CD14-positive monocyte (primary cell): Measurements from ENCODE around the gene RNF130. TPM values are rescaled to one million over a fixed set of nuclear protein-coding genes. Genes with fewer than 3 reads are reported as not detected.

ENCODE experiments used
- DNase-seq, 3 donors: peaks; one replicate each; pipeline ENCODE4 v3.0.0-alpha.2; 2011 to 2022
- H2AFZ ChIP-seq: 2 replicates; pipeline ENCODE4 v1.6.0; 2012; ENCODE audit warnings: mild to moderate bottlenecking, low read depth, low read length, inconsistent platforms; ENCODE audit not compliant: insufficient read depth, poor library complexity, severe bottlenecking
- H3K27ac ChIP-seq, 2 donors: 1 replicate in 1 of 2; 2 replicates in 1 of 2; pipeline ENCODE4 v1.5.1; 2012 to 2013; ENCODE audit warnings: low read length in 2 of 2, control low read depth in 1 of 2, inconsistent platforms in 1 of 2, low read depth in 1 of 2, mild to moderate bottlenecking in 1 of 2
- H3K27me3 ChIP-seq, 2 donors: one replicate each; pipeline versions ENCODE4 v1.6.0 to v1.6.1; 2011 to 2013; ENCODE audit warnings: low read length in 2 of 2; ENCODE audit not compliant: control insufficient read depth in 2 of 2, insufficient read depth in 2 of 2
- H3K36me3 ChIP-seq, 2 donors: replicated peaks in 1 of 2; 1 replicate in 1 of 2; 2 replicates in 1 of 2; pipeline versions ENCODE4 v1.5.1 to v1.6.1; 2012 to 2013; ENCODE audit warnings: low read length in 2 of 2, control low read depth in 1 of 2, inconsistent platforms in 1 of 2, mild to moderate bottlenecking in 1 of 2; ENCODE audit not compliant: insufficient read depth in 2 of 2, control insufficient read depth in 1 of 2
- H3K4me1 ChIP-seq, 2 donors: 1 replicate in 1 of 2; 2 replicates in 1 of 2; pipeline versions ENCODE4 v1.5.1 to v1.6.1; 2012 to 2013; ENCODE audit warnings: low read length in 2 of 2, control low read depth in 1 of 2, inconsistent platforms in 1 of 2, mild to moderate bottlenecking in 1 of 2, moderate library complexity in 1 of 2; ENCODE audit not compliant: insufficient read depth in 2 of 2, control insufficient read depth in 1 of 2
- H3K4me2 ChIP-seq: replicated peaks from 2 replicates; pipeline ENCODE3; 2012; ENCODE audit warnings: low read length, moderate library complexity, mild to moderate bottlenecking; ENCODE audit not compliant: poor library complexity, severe bottlenecking; ENCODE audit errors: extremely low read depth
- H3K4me3 ChIP-seq, 3 experiments: fragments of 200-600 bp in 1 of 3; sonication (generic) in 1 of 3; replicated peaks in 1 of 3; 1 replicate in 2 of 3; 2 replicates in 1 of 3; pipeline ENCODE4 v1.5.1; 2011 to 2013; ENCODE audit warnings: low read length in 3 of 3, mild to moderate bottlenecking in 3 of 3, control low read depth in 2 of 3, low read depth in 2 of 3, inconsistent platforms in 1 of 3, moderate library complexity in 1 of 3
- H3K79me2 ChIP-seq: 2 replicates; pipeline ENCODE4 v1.6.0; 2012; ENCODE audit warnings: mild to moderate bottlenecking, control low read depth, inconsistent platforms, low read length, moderate library complexity; ENCODE audit not compliant: insufficient read depth
- H3K9ac ChIP-seq: 2 replicates; pipeline ENCODE4 v1.6.0; 2017; ENCODE audit warnings: low read length, mild to moderate bottlenecking; ENCODE audit not compliant: insufficient read depth, poor library complexity, severe bottlenecking
- H3K9me3 ChIP-seq, 2 donors: replicated peaks in 1 of 2; 1 replicate in 1 of 2; 2 replicates in 1 of 2; pipeline versions ENCODE4 v1.5.1 to v1.6.1; 2012 to 2013; ENCODE audit warnings: low read length in 2 of 2, control low read depth in 1 of 2; ENCODE audit not compliant: control insufficient read depth in 1 of 2, insufficient read depth in 1 of 2
- H4K20me1 ChIP-seq: 2 replicates; pipeline ENCODE4 v1.6.0; 2012; ENCODE audit warnings: mild to moderate bottlenecking, low read length, control low read depth, moderate library complexity; ENCODE audit not compliant: insufficient read depth
- H3K27ac Mint-ChIP-seq, 7 donors: one replicate each; pipeline ENCODE4 v1.8.0; 2020; ENCODE audit warnings: mild to moderate bottlenecking in 7 of 7, mixed read lengths in 7 of 7, moderate library complexity in 6 of 7, inconsistent platforms in 2 of 7
- H3K27me3 Mint-ChIP-seq, 3 donors: one replicate each; pipeline ENCODE4 v1.8.0; 2021 to 2022; ENCODE audit warnings: low read depth in 3 of 3, mild to moderate bottlenecking in 3 of 3, mixed read lengths in 3 of 3, moderate library complexity in 3 of 3, inconsistent platforms in 1 of 3
- H3K36me3 Mint-ChIP-seq, 2 donors: one replicate each; pipeline ENCODE4 v1.8.0; 2020; ENCODE audit warnings: mixed read lengths in 2 of 2, inconsistent platforms in 1 of 2, mild to moderate bottlenecking in 1 of 2
- H3K4me1 Mint-ChIP-seq: one replicate; pipeline ENCODE4 v1.8.0; 2020; ENCODE audit warnings: mild to moderate bottlenecking, mixed read lengths
- H3K4me3 Mint-ChIP-seq, 2 donors: one replicate each; pipeline ENCODE4 v1.8.0; 2020; ENCODE audit warnings: mild to moderate bottlenecking in 2 of 2, mixed read lengths in 2 of 2, moderate library complexity in 1 of 2
- H3K9me3 Mint-ChIP-seq, 7 donors: one replicate each; pipeline ENCODE4 v1.8.0; 2020 to 2022; ENCODE audit warnings: mixed read lengths in 7 of 7, mild to moderate bottlenecking in 6 of 7, moderate library complexity in 6 of 7, inconsistent platforms in 2 of 7
- CTCF ChIP-seq: fragments of 200-600 bp; IDR thresholded peaks from one replicate; pipeline ENCODE4 v1.8.0; 2022; ENCODE audit warnings: antibody characterized with exemption, mild to moderate bottlenecking
- WGBS: methylation state at CpG from one replicate; pipeline ENCODE4 v1.1.5; 2013; ENCODE audit warnings: missing lambda C conversion rate; ENCODE audit not compliant: insufficient coverage; 5-methylcytosine and 5-hydroxymethylcytosine counted together
- intact Hi-C, 2 donors: fragments of 100-400 bp; cut with micrococcal nuclease; formaldehyde crosslinking; loops; one replicate each; pipeline versions ENCODE4 v1.15.0 to v1.15.1; 2023
- polyA plus RNA-seq, 3 donors: library from polyadenylated mRNA; depleted of rRNA in 1 of 3; unstranded in 2 of 3; stranded (reverse) in 1 of 3; fragments of 300-500 nt in 2 of 3; fragments of >200 nt in 1 of 3; fragmentation: Illumina TruSeq in 2 of 3; gene quantifications; 1 replicate in 2 of 3; 2 replicates in 1 of 3; pipeline ENCODE4 v1.2.3, GENCODE V29; 2012 to 2021

RNF130 gene
- polyA plus RNA-seq, 3 donors, result 294 to 439 (median 376) TPM

GRCh38 chr5:180115326-180116076, 43.9 kb upstream of the RNF130 start:
- no peaks in the 10 kb centered on the region for H3K79me2 ChIP-seq
- no peaks in the 10 kb centered on the region for H3K9me3 ChIP-seq
- no peak overlapping the region for H3K9ac ChIP-seq
- H3K4me2 ChIP-seq, result no peak overlapping the region
- no peak overlapping the region for H2AFZ ChIP-seq
- Mint-ChIP-seq H3K36me3 (no peaks in the 10 kb centered on the region), H3K27ac (no peak overlapping the region), H3K9me3 (no peaks in the 10 kb centered on the region), H3K4me3 (no peak overlapping the region), H3K27me3 (peaks cover 0 to 4% (median 0%) of the 10 kb centered on the region in 3 donors), H3K4me1 (peaks cover 1% of the 10 kb centered on the region)
- H4K20me1 ChIP-seq, result no peaks in the 10 kb centered on the region
- no peak for TF ChIP-seq CTCF
- intact Hi-C loops, result no loop called here
- H3K36me3 ChIP-seq, result no peaks in the 10 kb centered on the region
- no peak overlapping the region for H3K4me3 ChIP-seq
- 96% methylated on average over 8 of the region's 14 CpGs for WGBS
- no peak for DNase-seq
- H3K27me3 ChIP-seq, result no peaks in the 10 kb centered on the region
- H3K4me1 ChIP-seq, result no peaks in the 10 kb centered on the region
- no peak overlapping the region for H3K27ac ChIP-seq

DNA sequence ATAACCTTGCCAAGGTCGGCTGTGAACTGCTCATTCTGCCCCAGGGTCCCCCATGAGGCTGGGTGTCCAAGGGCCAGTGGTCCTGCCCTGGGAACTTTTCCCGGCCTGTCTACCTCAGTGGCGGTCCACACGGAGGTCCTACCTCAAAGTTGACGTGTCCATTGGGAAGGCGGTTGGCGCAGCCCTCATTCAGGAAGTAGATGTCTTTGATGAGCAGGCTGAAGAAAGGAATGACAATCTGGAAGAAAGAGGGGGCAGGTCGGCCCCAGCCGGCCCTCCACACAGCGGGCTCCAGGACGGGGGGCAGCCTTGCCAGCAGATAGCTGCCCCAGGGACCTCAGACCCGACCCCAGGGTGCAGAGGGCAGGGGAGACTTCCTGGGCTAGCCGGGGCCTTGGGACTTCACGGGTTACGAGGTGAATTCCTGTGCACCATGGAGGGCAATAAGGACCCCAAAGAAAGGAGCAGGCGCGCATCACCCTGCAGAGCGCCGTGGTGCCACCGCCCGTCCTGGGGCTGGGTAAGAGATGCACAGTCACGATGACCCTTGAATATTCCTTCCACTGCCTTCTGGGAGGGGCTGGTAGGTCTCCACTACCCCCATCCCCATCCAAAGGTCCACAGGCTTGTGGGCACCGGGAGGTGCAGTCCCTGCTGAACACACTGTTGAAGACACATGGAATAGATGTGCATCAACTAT, 42.9 kb upstream of the RNF130 start:
- no peak overlapping the region for H3K27ac ChIP-seq
- intact Hi-C loops, result no loop called here
- WGBS, result 92% methylated on average over 17 of the region's 23 CpGs
- H3K4me1 ChIP-seq, result no peaks in the 10 kb centered on the region
- H3K4me1 Mint-ChIP-seq, result peaks cover 6% of the 10 kb centered on the region
- no peak overlapping the region for H2AFZ ChIP-seq
- no peaks in the 10 kb centered on the region for H3K79me2 ChIP-seq
- H3K9me3 ChIP-seq, result no peaks in the 10 kb centered on the region
- DNase-seq, result no peak
- H3K4me3 ChIP-seq, result no peak overlapping the region
- no peak for TF ChIP-seq CTCF
- H3K27me3 Mint-ChIP-seq, result peaks cover 0 to 2% (median 0%) of the 10 kb centered on the region in 3 donors
- no peak overlapping the region for H3K9ac ChIP-seq
- H3K4me2 ChIP-seq, result no peak overlapping the region
- H3K27ac Mint-ChIP-seq, result no peak overlapping the region
- no peaks in the 10 kb centered on the region for H3K36me3 ChIP-seq
- H4K20me1 ChIP-seq, result no peaks in the 10 kb centered on the region
- no peaks in the 10 kb centered on the region for H3K9me3 Mint-ChIP-seq
- no peaks in the 10 kb centered on the region for H3K27me3 ChIP-seq
- H3K4me3 Mint-ChIP-seq, result no peak overlapping the region
- H3K36me3 Mint-ChIP-seq, result no peaks in the 10 kb centered on the region
